Mammary epithelial cell (primary cell): ENCODE measurements around the gene PPP1R8.

Source experiments
- CTCF ChIP-seq, 2 donors: IDR thresholded peaks in 1 of 2; conservative IDR thresholded peaks in 1 of 2; 2 replicates each; pipeline ENCODE4 v1.5.1; 2011 to 2012; ENCODE audit warnings: inconsistent platforms in 2 of 2, low read length in 2 of 2, mild to moderate bottlenecking in 2 of 2, control low read depth in 1 of 2, low read depth in 1 of 2; ENCODE audit not compliant: insufficient read depth in 1 of 2; ENCODE audit errors: extremely low read depth in 1 of 2
- EZH2 ChIP-seq: IDR thresholded peaks from 2 replicates; pipeline ENCODE4 v1.6.1; 2012; ENCODE audit warnings: low read length, inconsistent platforms, borderline replicate concordance

DNA sequence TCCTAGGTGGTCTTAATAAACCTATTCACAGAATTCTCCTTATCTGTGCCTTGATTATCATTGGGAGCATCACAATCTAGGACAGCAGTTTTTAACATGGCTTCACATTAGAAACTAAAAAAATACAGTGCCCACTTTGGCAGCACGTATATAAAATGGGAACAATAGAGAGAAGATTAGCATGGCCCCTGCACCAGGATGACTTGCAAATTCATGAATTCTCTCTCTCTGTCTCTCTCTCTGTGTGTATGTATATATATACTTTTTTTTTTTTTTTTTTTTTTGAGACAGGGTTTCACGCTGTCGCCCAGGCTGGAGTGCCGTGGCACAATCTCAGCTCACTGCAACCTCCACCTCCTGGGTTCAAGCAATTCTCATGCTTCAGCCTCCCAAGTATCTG, 6.2 kb upstream of the PPP1R8 start:
- TF ChIP-seq CTCF (conservative IDR thresholded peaks at IDR 0.05 in 1 of 2, IDR thresholded peaks at IDR 0.05 in 1 of 2; ENCODE audit: extremely low read depth in 1 of 2, insufficient read depth in 1 of 2, low read depth in 1 of 2, low read length in 2 of 2) (no peak), EZH2 (no peak)
